ENCODE measurements around the gene TMX1. TPM values are rescaled to one million over a fixed set of nuclear protein-coding genes. Genes with fewer than 3 reads are reported as not detected.
A peak's percentile ranks its signal among the peaks of the same experiment; 100 is the strongest.

TMX1 gene
- total and polyA plus RNA-seq, 2 donors (not counting 1 experiment from before 2014, with no cell fraction given): 36.5 to 49.5 TPM

- Histone ChIP-seq H3K9me3 (ENCODE audit: control insufficient read depth, insufficient read depth, low read depth, low read length) (no peaks in the 10 kb centered on the region), H3K27me3 (ENCODE audit: control insufficient read depth, insufficient read depth, low read length) (peaks cover 10% of the 10 kb centered on the region), H3K79me2 (ENCODE audit: control insufficient read depth, insufficient read depth, low read length) (no peaks in the 10 kb centered on the region), H4K20me1 (ENCODE audit: control insufficient read depth, extremely low read depth, insufficient read depth, low read length) (no peaks in the 10 kb centered on the region), H3K9ac (ENCODE audit: insufficient read depth, low read length) (no peak overlapping the region), H3K4me3 (replicated peaks in 1 of 4; ENCODE audit: control extremely low read depth in 1 of 4, insufficient read depth in 1 of 4, low read depth in 3 of 4, low read length in 4 of 4) (no peak overlapping the region), H3K36me3 (ENCODE audit: control insufficient read depth, insufficient read depth, low read length) (no peaks in the 10 kb centered on the region), H3K4me2 (ENCODE audit: extremely low read depth, insufficient read depth, low read length) (no peak overlapping the region), H3K27ac (ENCODE audit: insufficient read depth, low read length) (no peak overlapping the region), H2AFZ (ENCODE audit: low read length) (no peak overlapping the region), H3K4me1 (ENCODE audit: control insufficient read depth, extremely low read depth, insufficient read depth, low read length) (no peaks in the 10 kb centered on the region)
- TF ChIP-seq CTCF (conservative IDR thresholded peaks at IDR 0.05 in 1 of 2, IDR thresholded peaks at IDR 0.05 in 1 of 2; ENCODE audit: low read depth in 1 of 2, low read length in 2 of 2) (no peak), EZH2 (IDR thresholded peaks at IDR 0.05; ENCODE audit: low read length, missing control alignments) (no peak)
- DNase-seq (ENCODE audit: low read depth in 2 of 2): no peak
These were observed 29.5 kb upstream of the TMX1 start for GRCh38 chr14:51210594-51210993.

- no peak for TF ChIP-seq CTCF (conservative IDR thresholded peaks at IDR 0.05 in 1 of 2, IDR thresholded peaks at IDR 0.05 in 1 of 2; ENCODE audit: low read depth in 1 of 2, low read length in 2 of 2)
- no peak for TF ChIP-seq EZH2 (IDR thresholded peaks at IDR 0.05; ENCODE audit: low read length, missing control alignments)
- Histone ChIP-seq H3K9me3 (ENCODE audit: control insufficient read depth, insufficient read depth, low read depth, low read length) (no peaks in the 10 kb centered on the region), H3K9ac (ENCODE audit: insufficient read depth, low read length) (no peak overlapping the region), H3K79me2 (ENCODE audit: control insufficient read depth, insufficient read depth, low read length) (no peaks in the 10 kb centered on the region), H3K4me2 (ENCODE audit: extremely low read depth, insufficient read depth, low read length) (no peak overlapping the region), H4K20me1 (ENCODE audit: control insufficient read depth, extremely low read depth, insufficient read depth, low read length) (no peaks in the 10 kb centered on the region), H3K27me3 (ENCODE audit: control insufficient read depth, insufficient read depth, low read length) (peaks cover 10% of the 10 kb centered on the region), H3K27ac (ENCODE audit: insufficient read depth, low read length) (no peak overlapping the region), H3K4me3 (replicated peaks in 1 of 4; ENCODE audit: control extremely low read depth in 1 of 4, insufficient read depth in 1 of 4, low read depth in 3 of 4, low read length in 4 of 4) (no peak overlapping the region), H3K4me1 (ENCODE audit: control insufficient read depth, extremely low read depth, insufficient read depth, low read length) (no peaks in the 10 kb centered on the region), H3K36me3 (ENCODE audit: control insufficient read depth, insufficient read depth, low read length) (no peaks in the 10 kb centered on the region), H2AFZ (ENCODE audit: low read length) (no peak overlapping the region)
- peak; percentile 59 to 83 for DNase-seq (ENCODE audit: low read depth in 2 of 2)
These were observed 28.9 kb upstream of the TMX1 start for GRCh38 chr14:51211149-51211548.

- Histone ChIP-seq H3K9me3 (ENCODE audit: control insufficient read depth, insufficient read depth, low read depth, low read length) (no peaks in the 10 kb centered on the region), H3K4me1 (ENCODE audit: control insufficient read depth, extremely low read depth, insufficient read depth, low read length) (no peaks in the 10 kb centered on the region), H3K4me3 (replicated peaks in 1 of 4; ENCODE audit: control extremely low read depth in 1 of 4, insufficient read depth in 1 of 4, low read depth in 3 of 4, low read length in 4 of 4) (no peak overlapping the region), H3K79me2 (ENCODE audit: control insufficient read depth, insufficient read depth, low read length) (no peaks in the 10 kb centered on the region), H3K27ac (ENCODE audit: insufficient read depth, low read length) (no peak overlapping the region), H3K27me3 (ENCODE audit: control insufficient read depth, insufficient read depth, low read length) (no peaks in the 10 kb centered on the region), H2AFZ (ENCODE audit: low read length) (no peak overlapping the region), H3K4me2 (ENCODE audit: extremely low read depth, insufficient read depth, low read length) (no peak overlapping the region), H4K20me1 (ENCODE audit: control insufficient read depth, extremely low read depth, insufficient read depth, low read length) (no peaks in the 10 kb centered on the region), H3K36me3 (ENCODE audit: control insufficient read depth, insufficient read depth, low read length) (no peaks in the 10 kb centered on the region), H3K9ac (ENCODE audit: insufficient read depth, low read length) (no peak overlapping the region)
- DNase-seq (ENCODE audit: low read depth in 2 of 2): no peak
- TF ChIP-seq CTCF (conservative IDR thresholded peaks at IDR 0.05 in 1 of 2, IDR thresholded peaks at IDR 0.05 in 1 of 2; ENCODE audit: low read depth in 1 of 2, low read length in 2 of 2) (no peak), EZH2 (IDR thresholded peaks at IDR 0.05; ENCODE audit: low read length, missing control alignments) (no peak)
These were observed 23.4 kb upstream of the TMX1 start for GRCh38 chr14:51216602-51217001.
